Parathyroid adenoma (tissue), 2 donors: ENCODE results near the gene MORF4L1.
A peak's percentile ranks its signal among the peaks of the same experiment; 100 is the strongest.
"Not testable (repeated sequence)": the region's sequence is repeated elsewhere in the genome, so short reads cannot be mapped to it uniquely, and the experiment has no call there.

Experiments used
- H2AFZ ChIP-seq: fragments of 300-600 bp; sonication (generic); one replicate; pipeline ENCODE4 v1.7.0; 2017; ENCODE audit warnings: antibody characterized with exemption, mild to moderate bottlenecking
- H3K27ac ChIP-seq: fragments of 300-600 bp; sonication (generic); one replicate; pipeline ENCODE4 v1.7.0; 2017
- H3K27me3 ChIP-seq: fragments of 300-600 bp; sonication (generic); one replicate; pipeline ENCODE4 v1.7.0; 2017; ENCODE audit warnings: low read length; ENCODE audit not compliant: control insufficient read depth, insufficient read depth
- H3K36me3 ChIP-seq: fragments of 300-600 bp; sonication (generic); one replicate; pipeline ENCODE4 v1.7.0; 2017; ENCODE audit warnings: low read length; ENCODE audit not compliant: control insufficient read depth, insufficient read depth
- H3K4me1 ChIP-seq: fragments of 300-600 bp; sonication (generic); one replicate; pipeline ENCODE4 v1.7.0; 2017; ENCODE audit warnings: control low read depth
- H3K4me2 ChIP-seq: fragments of 300-600 bp; sonication (generic); one replicate; pipeline ENCODE4 v1.7.0; 2017; ENCODE audit warnings: low read length
- H3K4me3 ChIP-seq: fragments of 300-600 bp; sonication (generic); one replicate; pipeline ENCODE4 v1.7.0; 2017; ENCODE audit warnings: low read depth, low read length
- H3K79me2 ChIP-seq: fragments of 300-600 bp; sonication (generic); one replicate; pipeline ENCODE4 v1.7.0; 2017; ENCODE audit warnings: control low read depth
- H3K9ac ChIP-seq: fragments of 300-600 bp; sonication (generic); one replicate; pipeline ENCODE4 v1.7.0; 2017; ENCODE audit warnings: mild to moderate bottlenecking
- H3K9me3 ChIP-seq: fragments of 300-600 bp; sonication (generic); one replicate; pipeline ENCODE4 v1.7.0; 2017; ENCODE audit warnings: low read length; ENCODE audit not compliant: control insufficient read depth
- TF ChIP-seq, protein P1 (sequence below): fragments of 300-600 bp; sonication (generic); IDR thresholded peaks from one replicate; pipeline ENCODE4 v1.7.0; 2017; ENCODE audit warnings: antibody characterized with exemption, mild to moderate bottlenecking
- donor health status: primary hyperparathyroidism.

The MORF4L1 gene

DNA sequence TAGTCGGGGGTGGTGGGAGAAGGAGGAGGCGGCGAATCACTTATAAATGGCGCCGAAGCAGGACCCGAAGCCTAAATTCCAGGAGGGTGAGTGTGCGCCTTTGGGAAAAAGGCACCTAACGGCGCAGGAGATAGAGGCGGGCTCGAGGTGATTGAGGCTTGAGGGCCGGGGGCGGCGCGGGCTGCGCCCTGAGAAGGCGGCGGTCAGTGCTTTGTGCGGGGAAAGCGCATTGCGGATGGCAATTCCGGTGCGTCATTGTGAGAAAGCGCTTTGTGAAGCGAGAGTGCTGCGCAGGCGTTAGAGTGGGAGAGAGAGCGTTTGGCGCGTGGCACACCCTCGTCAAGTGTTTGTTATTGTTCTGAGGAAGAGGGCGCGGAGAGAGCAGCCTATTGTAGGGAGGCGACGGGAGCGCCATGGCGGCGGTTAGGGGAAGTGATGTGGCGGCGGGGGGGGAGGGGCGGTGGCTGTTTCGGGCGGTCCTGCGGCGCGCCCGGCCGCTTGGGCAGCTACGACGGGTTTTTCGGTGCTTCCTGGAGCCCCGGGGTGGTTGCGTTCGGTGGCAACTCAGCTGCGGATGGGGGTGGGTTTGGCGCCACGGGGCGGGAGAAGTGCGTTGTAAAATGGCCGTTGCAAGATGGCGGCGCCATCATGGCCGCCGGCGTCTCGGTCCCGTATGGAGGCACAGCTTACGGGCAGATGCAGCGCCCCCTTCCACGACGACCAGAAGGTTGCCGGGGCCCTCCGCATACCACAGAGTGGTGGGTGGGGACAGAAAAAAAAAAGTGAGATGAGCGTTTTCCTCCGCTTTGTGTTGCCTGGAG is 492 bp downstream of the MORF4L1 start:
- peak overlapping the region; percentile 99 for H3K9ac ChIP-seq
- peak overlapping the region; percentile 100 for H3K27ac ChIP-seq
- H3K9me3 ChIP-seq, result no peaks in the 10 kb centered on the region
- H3K27me3 ChIP-seq, result no peaks in the 10 kb centered on the region
- H3K4me2 ChIP-seq, result peak overlapping the region; percentile 64
- TF ChIP-seq, protein P1, sequence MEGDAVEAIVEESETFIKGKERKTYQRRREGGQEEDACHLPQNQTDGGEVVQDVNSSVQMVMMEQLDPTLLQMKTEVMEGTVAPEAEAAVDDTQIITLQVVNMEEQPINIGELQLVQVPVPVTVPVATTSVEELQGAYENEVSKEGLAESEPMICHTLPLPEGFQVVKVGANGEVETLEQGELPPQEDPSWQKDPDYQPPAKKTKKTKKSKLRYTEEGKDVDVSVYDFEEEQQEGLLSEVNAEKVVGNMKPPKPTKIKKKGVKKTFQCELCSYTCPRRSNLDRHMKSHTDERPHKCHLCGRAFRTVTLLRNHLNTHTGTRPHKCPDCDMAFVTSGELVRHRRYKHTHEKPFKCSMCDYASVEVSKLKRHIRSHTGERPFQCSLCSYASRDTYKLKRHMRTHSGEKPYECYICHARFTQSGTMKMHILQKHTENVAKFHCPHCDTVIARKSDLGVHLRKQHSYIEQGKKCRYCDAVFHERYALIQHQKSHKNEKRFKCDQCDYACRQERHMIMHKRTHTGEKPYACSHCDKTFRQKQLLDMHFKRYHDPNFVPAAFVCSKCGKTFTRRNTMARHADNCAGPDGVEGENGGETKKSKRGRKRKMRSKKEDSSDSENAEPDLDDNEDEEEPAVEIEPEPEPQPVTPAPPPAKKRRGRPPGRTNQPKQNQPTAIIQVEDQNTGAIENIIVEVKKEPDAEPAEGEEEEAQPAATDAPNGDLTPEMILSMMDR, result peak; percentile 6
- H2AFZ ChIP-seq, result peak overlapping the region; percentile 82
- peaks cover 6% of the 10 kb centered on the region for H3K4me1 ChIP-seq
- no peaks in the 10 kb centered on the region for H3K36me3 ChIP-seq
- peak overlapping the region; percentile 100 for H3K4me3 ChIP-seq
- H3K79me2 ChIP-seq, result peaks cover 25% of the 10 kb centered on the region

DNA sequence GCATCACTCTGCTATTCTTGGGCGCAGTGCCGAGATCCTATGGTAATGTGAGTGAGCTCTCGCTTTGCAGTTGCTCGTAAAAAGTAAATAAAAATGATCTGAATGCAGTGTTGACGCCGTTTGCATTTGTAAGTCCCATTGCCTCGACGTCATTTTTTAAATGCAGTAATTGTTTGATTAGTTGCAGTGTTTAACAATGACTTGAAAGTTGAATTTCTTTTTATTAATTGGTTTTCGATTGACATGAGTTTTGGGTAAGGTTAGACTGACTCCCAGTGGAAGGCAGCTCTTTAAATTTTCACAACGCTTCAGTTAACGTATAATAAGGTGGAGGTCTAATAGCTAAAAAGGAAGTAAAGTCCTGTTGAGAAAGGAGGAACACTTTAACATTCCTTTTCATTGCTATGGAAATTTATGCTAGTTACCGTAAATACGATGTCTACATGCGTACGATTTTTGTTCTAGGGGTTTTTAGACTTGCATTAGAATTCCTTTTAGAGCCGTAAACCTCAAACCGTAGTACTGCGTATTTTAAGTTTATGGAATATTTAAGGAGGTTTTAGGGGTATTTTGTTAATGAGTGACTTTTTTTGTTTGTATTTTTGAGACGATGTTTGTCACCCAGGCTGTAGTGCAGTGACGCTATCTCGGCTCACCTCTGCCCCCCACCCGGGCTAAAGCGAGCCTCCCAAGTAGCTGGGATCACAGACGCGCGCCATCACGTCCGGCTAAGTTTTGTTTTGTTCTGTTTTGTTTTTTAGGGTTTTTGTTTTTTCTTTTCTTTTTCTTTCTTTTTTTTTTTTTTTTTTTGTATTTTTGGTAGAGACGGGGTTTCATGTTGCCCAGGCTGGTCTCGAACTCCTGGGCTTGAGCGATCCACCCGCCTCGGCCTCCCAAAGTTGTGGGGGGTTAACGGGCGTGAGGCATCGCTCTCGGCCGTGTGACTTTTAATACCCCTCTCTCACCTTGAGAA is 1.4 kb downstream of the MORF4L1 start:
- H3K9ac ChIP-seq, result no peak overlapping the region
- H3K4me2 ChIP-seq, result peak overlapping the region; percentile 64
- H3K27me3 ChIP-seq, result no peaks in the 10 kb centered on the region
- H3K4me1 ChIP-seq, result peaks cover 6% of the 10 kb centered on the region
- no peak overlapping the region for H2AFZ ChIP-seq
- H3K79me2 ChIP-seq, result peaks cover 25% of the 10 kb centered on the region
- H3K4me3 ChIP-seq, result peak overlapping the region; percentile 100
- TF ChIP-seq, protein P1, result no peak
- no peaks in the 10 kb centered on the region for H3K9me3 ChIP-seq
- H3K36me3 ChIP-seq, result no peaks in the 10 kb centered on the region
- H3K27ac ChIP-seq, result peak overlapping the region; percentile 100

- Histone ChIP-seq H3K9me3 (no peaks in the 10 kb centered on the region), H3K4me2 (peak overlapping the region; percentile 64), H3K36me3 (no peaks in the 10 kb centered on the region), H3K27ac (no peak overlapping the region), H2AFZ (no peak overlapping the region), H3K27me3 (no peaks in the 10 kb centered on the region), H3K79me2 (peaks cover 25% of the 10 kb centered on the region), H3K4me1 (peaks cover 6% of the 10 kb centered on the region), H3K4me3 (peak overlapping the region; percentile 100), H3K9ac (no peak overlapping the region)
- TF ChIP-seq, protein P1, result no peak
Observed at GRCh38 chr15:78875107-78875914, 2.6 kb downstream of the MORF4L1 start.

GRCh38 chr15:78876954-78877353 is 4.3 kb downstream of the MORF4L1 start:
- not testable (repeated sequence) for H3K9me3 ChIP-seq, H2AFZ ChIP-seq, H3K36me3 ChIP-seq, H3K27me3 ChIP-seq, H3K4me2 ChIP-seq, H3K4me1 ChIP-seq, H3K27ac ChIP-seq, H3K9ac ChIP-seq, H3K4me3 ChIP-seq
- H3K79me2 ChIP-seq, result peaks cover 25% of the 10 kb centered on the region
